ENCODE measurements around the gene VEPH1.

The VEPH1 gene

GRCh38 chr3:157479464-157480243, 23.6 kb downstream of the VEPH1 start:
- DNase-seq = no peak

- DNase-seq = no peak
Measured at GRCh38 chr3:157477441-157477840, 25.8 kb downstream of the VEPH1 start.

GRCh38 chr3:157475921-157476414, 27.2 kb downstream of the VEPH1 start:
- DNase-seq = no peak

- no peak for DNase-seq
Measured at GRCh38 chr3:157472648-157473047, 30.6 kb downstream of the VEPH1 start.

- no peak for DNase-seq
Measured at GRCh38 chr3:157471064-157471463, 32.2 kb downstream of the VEPH1 start.

GRCh38 chr3:157469561-157470294, 33.5 kb downstream of the VEPH1 start:
- DNase-seq = no peak

- DNase-seq = no peak
Measured at GRCh38 chr3:157467200-157467599, 36.0 kb downstream of the VEPH1 start.

- DNase-seq = no peak
Measured at GRCh38 chr3:157465741-157466140, 37.5 kb downstream of the VEPH1 start.

GRCh38 chr3:157464321-157464720, 38.9 kb downstream of the VEPH1 start:
- DNase-seq = no peak

- no peak for DNase-seq
Measured at GRCh38 chr3:157463816-157464215, 39.4 kb downstream of the VEPH1 start.

GRCh38 chr3:157460253-157460652, 43.0 kb downstream of the VEPH1 start:
- DNase-seq = no peak

GRCh38 chr3:157459706-157460105, 43.5 kb downstream of the VEPH1 start:
- no peak for DNase-seq

- no peak for DNase-seq
Measured at GRCh38 chr3:157453824-157454223, 49.4 kb downstream of the VEPH1 start.

- no peak for DNase-seq
Measured at GRCh38 chr3:157452097-157452496, 51.1 kb downstream of the VEPH1 start.

GRCh38 chr3:157447026-157447694, 56.1 kb downstream of the VEPH1 start:
- no peak for DNase-seq

- DNase-seq = no peak
Measured at GRCh38 chr3:157445857-157446256, 57.4 kb downstream of the VEPH1 start.

- DNase-seq = no peak
Measured at GRCh38 chr3:157444797-157445184, 58.4 kb downstream of the VEPH1 start.

- DNase-seq = no peak
Measured at GRCh38 chr3:157443905-157444796, 59.1 kb downstream of the VEPH1 start.

- DNase-seq = no peak
Measured at GRCh38 chr3:157442729-157443128, 60.5 kb downstream of the VEPH1 start.

GRCh38 chr3:157441102-157441624, 62.1 kb downstream of the VEPH1 start:
- DNase-seq = no peak

GRCh38 chr3:157438194-157438730, 65.0 kb downstream of the VEPH1 start:
- DNase-seq = no peak
